Endothelial cell of umbilical vein (primary cell): ENCODE results near the gene NEDD9. TPM values are rescaled to one million over a fixed set of nuclear protein-coding genes. Genes with fewer than 3 reads are reported as not detected.

Source experiments
- BruUV-seq: library from RNA; stranded (reverse); fragments of 400-500 nt; replicated peaks from 2 replicates; lab custom pipeline; 2021; lab: Mats Ljungman, UMichigan
- CTCF ChIA-PET: fragments of 300-600, 350-600 bp; sonication (Branson Sonifier 250); formaldehyde crosslinking; loops from one replicate; lab custom pipeline; 2021; ENCODE audit warnings: antibody characterized with exemption, inconsistent platforms; lab: Charles Lee
- POLR2A ChIA-PET: fragments of 300-600, 350-600 bp; sonication (Branson Sonifier 250); formaldehyde crosslinking; loops from one replicate; lab custom pipeline; 2021; ENCODE audit warnings: antibody characterized with exemption, inconsistent platforms; lab: Charles Lee
- DNase-seq: peaks from one replicate; pipeline ENCODE4 v3.0.0-alpha.2; 2011; ENCODE audit warnings: low read depth, low spot score
- FAIRE-seq: peaks from 2 replicates; lab custom pipeline; 2011; peaks lifted over from hg19 to GRCh38; lab: Jason Lieb, UNC
- H2AFZ ChIP-seq: 2 replicates; pipeline ENCODE4 v1.6.0; 2012; ENCODE audit warnings: low read depth, low read length, control low read depth, inconsistent platforms
- H3K27ac ChIP-seq: 2 replicates; pipeline ENCODE4 v1.5.1; 2011; ENCODE audit warnings: low read depth, mild to moderate bottlenecking, control low read depth, low read length, moderate library complexity; ENCODE audit not compliant: insufficient read depth
- H3K27me3 ChIP-seq, 2 experiments: 2 replicates each; pipeline versions ENCODE4 v1.6.0 to v1.6.1; 2011; ENCODE audit warnings: low read length in 2 of 2, mixed read lengths in 1 of 2; ENCODE audit not compliant: control insufficient read depth in 2 of 2, insufficient read depth in 2 of 2
- H3K36me3 ChIP-seq, 2 experiments: 2 replicates in 1 of 2; 3 replicates in 1 of 2; pipeline ENCODE4 v1.5.1; 2011; ENCODE audit warnings: low read length in 2 of 2, mild to moderate bottlenecking in 1 of 2, moderate library complexity in 1 of 2; ENCODE audit not compliant: control insufficient read depth in 2 of 2, insufficient read depth in 2 of 2; ENCODE audit errors: extremely low read depth in 1 of 2
- H3K4me1 ChIP-seq: 3 replicates; pipeline ENCODE4 v1.5.1; 2011; ENCODE audit warnings: mild to moderate bottlenecking, low read length; ENCODE audit not compliant: control insufficient read depth, insufficient read depth; ENCODE audit errors: extremely low read depth
- H3K4me2 ChIP-seq: 2 replicates; pipeline ENCODE4 v1.6.1; 2011; ENCODE audit warnings: low read length, control low read depth, mixed read lengths; ENCODE audit not compliant: insufficient read depth
- H3K4me3 ChIP-seq, 3 experiments: fragments of 200-600 bp in 1 of 3; sonication (generic), shearing (Covaris generic) in 1 of 3; replicated peaks in 1 of 3; 2 replicates each; pipeline ENCODE4 v1.5.1; 2011 to 2016; ENCODE audit warnings: control low read depth in 3 of 3, low read length in 3 of 3, mild to moderate bottlenecking in 2 of 3, inconsistent platforms in 1 of 3, low read depth in 1 of 3, moderate library complexity in 1 of 3; ENCODE audit not compliant: insufficient read depth in 1 of 3
- H3K79me2 ChIP-seq: 2 replicates; pipeline ENCODE4 v1.6.0; 2012; ENCODE audit warnings: low read length, inconsistent platforms; ENCODE audit not compliant: control insufficient read depth, insufficient read depth
- H3K9ac ChIP-seq: replicated peaks from 2 replicates; pipeline ENCODE3; 2011; ENCODE audit warnings: low read length, control low read depth; ENCODE audit not compliant: insufficient read depth; ENCODE audit errors: extremely low read depth
- H3K9me1 ChIP-seq: replicated peaks from 3 replicates; pipeline ENCODE4 v1.6.0; 2011; ENCODE audit warnings: mild to moderate bottlenecking, low read length; ENCODE audit not compliant: control insufficient read depth, insufficient read depth; ENCODE audit errors: extremely low read depth
- H3K9me3 ChIP-seq: replicated peaks from 2 replicates; pipeline ENCODE4 v1.5.1; 2012; ENCODE audit warnings: low read length, inconsistent platforms; ENCODE audit not compliant: control insufficient read depth, insufficient read depth
- H4K20me1 ChIP-seq: replicated peaks from 2 replicates; pipeline ENCODE3; 2011; ENCODE audit warnings: mild to moderate bottlenecking, low read length; ENCODE audit not compliant: control insufficient read depth, insufficient read depth; ENCODE audit errors: extremely low read depth
- CTCF ChIP-seq, 2 donors: IDR thresholded peaks; 1 replicate in 1 of 2; 2 replicates in 1 of 2; pipeline ENCODE4 v1.5.1; 2011; ENCODE audit warnings: low read length in 2 of 2, mild to moderate bottlenecking in 2 of 2, moderate library complexity in 2 of 2, control low read depth in 1 of 2, inconsistent platforms in 1 of 2, low read depth in 1 of 2; ENCODE audit not compliant: insufficient read depth in 1 of 2; ENCODE audit errors: extremely low read depth in 1 of 2
- EZH2 ChIP-seq: IDR thresholded peaks from 2 replicates; pipeline ENCODE4 v1.6.1; 2012; ENCODE audit warnings: borderline replicate concordance, low read depth, mild to moderate bottlenecking, moderate library complexity, low read length, inconsistent platforms; ENCODE audit not compliant: severe bottlenecking
- FOS ChIP-seq: IDR thresholded peaks from 2 replicates; pipeline ENCODE4 v1.6.1; 2011; ENCODE audit warnings: mild to moderate bottlenecking, low read length, moderate library complexity, borderline replicate concordance; ENCODE audit not compliant: insufficient read depth
- GATA2 ChIP-seq: IDR thresholded peaks from 2 replicates; pipeline ENCODE4 v1.7.0; 2011; ENCODE audit warnings: low read depth, mild to moderate bottlenecking, moderate library complexity, mixed read lengths, low read length; ENCODE audit not compliant: insufficient read length, insufficient read depth
- JUN ChIP-seq: IDR thresholded peaks from 2 replicates; pipeline ENCODE4 v1.6.1; 2011; ENCODE audit warnings: borderline replicate concordance, low read depth; ENCODE audit not compliant: insufficient read length, insufficient read depth
- MAX ChIP-seq: IDR thresholded peaks from 2 replicates; pipeline ENCODE4 v1.6.1; 2011; ENCODE audit not compliant: insufficient read depth, insufficient read length
- MYC ChIP-seq: IDR thresholded peaks from one replicate; pipeline ENCODE4 v1.6.1; 2011; ENCODE audit warnings: mild to moderate bottlenecking, low read depth, low read length
- POLR2A ChIP-seq: IDR thresholded peaks from 2 replicates; pipeline ENCODE4 v1.6.1; 2012; ENCODE audit warnings: low read depth, mild to moderate bottlenecking, control low read depth, low read length
- POLR2AphosphoS5 ChIP-seq: IDR thresholded peaks from 2 replicates; pipeline ENCODE4 v1.6.1; 2012; ENCODE audit warnings: low read depth, mild to moderate bottlenecking, control low read depth, low read length, moderate library complexity; ENCODE audit not compliant: insufficient read depth
- dilution Hi-C: fragments of 300-500 bp; cut with MboI; formaldehyde crosslinking; loops from one replicate; pipeline ENCODE4 v1.15.0; 2019; ENCODE audit warnings: low sequenced_read_pairs; ENCODE audit not compliant: extremely low pct_ligation_motif_present
- intact Hi-C: fragments of 100-400 bp; cut with micrococcal nuclease; formaldehyde crosslinking; loops from one replicate; pipeline ENCODE4 v1.10.0; 2022
- polyA plus RNA-seq, 4 experiments: library from polyadenylated mRNA; depleted of rRNA in 3 of 4; stranded (reverse) in 3 of 4; unstranded in 1 of 4; fragments of >200 nt; gene quantifications; 2 replicates each; pipeline versions ENCODE4 v1.2.1 to v1.2.3, GENCODE V29; 2011 to 2012; ENCODE audit warnings: missing spikeins in 1 of 4
- total RNA-seq: library from RNA; stranded (reverse); gene quantifications from 2 replicates; pipeline ENCODE4 v1.2.3, GENCODE V29; 2021

Gene NEDD9
- total and polyA plus RNA-seq, 2 donors (not counting 3 experiments of a cell fraction or from before 2014, with no cell fraction given): 55.2 to 61.0 TPM

GRCh38 chr6:11207199-11207968 is 25.1 kb downstream of the NEDD9 start:
- H3K36me3 ChIP-seq: peaks cover 10 to 20% of the 10 kb centered on the region in 2 experiments
- H3K4me2 ChIP-seq: peak overlapping the region; percentile 74
- peak overlapping the region; percentile 96 for H3K9ac ChIP-seq
- dilution Hi-C loops (no loop called here), intact Hi-C loops (loop anchor here (1.0 to 2.0 kb wide), 8 partner anchors 11 to 443 kb away; partner anchors contain the start of gene NEDD9)
- ChIA-PET POLR2A (interaction anchor here (1.0 to 1.3 kb wide), 1 partner anchor 25 kb away, joined by 3 to 4 read pairs; the partner anchor contains the start of gene NEDD9), CTCF (interaction anchor here (0.8 to 1.9 kb wide), 11 partner anchors 8 to 288 kb away, joined by 3 to 6 read pairs (median 4); no protein-coding TSS in a partner anchor)
- peak; percentile 96 for DNase-seq
- no peaks in the 10 kb centered on the region for H3K9me1 ChIP-seq
- no peaks in the 10 kb centered on the region for H3K27me3 ChIP-seq
- no TSS peak for BruUV-seq
- peaks cover 69% of the 10 kb centered on the region for H3K4me1 ChIP-seq
- no peak overlapping the region for H3K4me3 ChIP-seq
- no peak overlapping the region for H2AFZ ChIP-seq
- peak overlapping the region; percentile 95 for H3K27ac ChIP-seq
- peak; percentile 95 for FAIRE-seq
- peaks cover 53% of the 10 kb centered on the region for H3K79me2 ChIP-seq
- no peaks in the 10 kb centered on the region for H4K20me1 ChIP-seq
- no peaks in the 10 kb centered on the region for H3K9me3 ChIP-seq
- TF ChIP-seq FOS (peak; percentile 88), POLR2A (peak; percentile 43), MAX (no peak), GATA2 (no peak), EZH2 (no peak), CTCF (IDR thresholded peaks at IDR 0.05; ENCODE audit: extremely low read depth in 1 of 2, insufficient read depth in 1 of 2, low read depth in 1 of 2, low read length in 2 of 2) (no peak), MYC (no peak), JUN (peak; percentile 100), POLR2AphosphoS5 (peak; percentile 77)
